Measurements from ENCODE around the gene RAP2A.

DNA sequence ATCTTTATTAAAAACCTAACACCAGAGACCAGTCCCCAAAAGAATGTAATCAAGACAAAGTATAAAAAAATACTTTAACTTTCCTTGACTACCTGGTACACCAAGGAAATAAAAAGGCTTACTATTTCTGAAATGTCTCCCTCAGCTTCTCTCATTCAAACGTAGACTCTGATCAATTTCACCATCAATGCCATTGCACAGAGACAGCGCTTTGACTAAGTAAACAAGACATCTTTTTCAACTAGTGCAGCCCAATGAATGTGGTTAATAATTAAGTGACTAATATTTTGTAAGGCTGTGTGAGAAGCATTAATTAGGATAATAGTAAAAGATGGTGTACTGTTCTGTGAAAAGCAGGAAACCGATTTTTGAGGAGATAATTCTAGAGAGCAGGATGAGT is 7.3 kb upstream of the RAP2A start:
- TF ChIP-seq, protein P1, sequence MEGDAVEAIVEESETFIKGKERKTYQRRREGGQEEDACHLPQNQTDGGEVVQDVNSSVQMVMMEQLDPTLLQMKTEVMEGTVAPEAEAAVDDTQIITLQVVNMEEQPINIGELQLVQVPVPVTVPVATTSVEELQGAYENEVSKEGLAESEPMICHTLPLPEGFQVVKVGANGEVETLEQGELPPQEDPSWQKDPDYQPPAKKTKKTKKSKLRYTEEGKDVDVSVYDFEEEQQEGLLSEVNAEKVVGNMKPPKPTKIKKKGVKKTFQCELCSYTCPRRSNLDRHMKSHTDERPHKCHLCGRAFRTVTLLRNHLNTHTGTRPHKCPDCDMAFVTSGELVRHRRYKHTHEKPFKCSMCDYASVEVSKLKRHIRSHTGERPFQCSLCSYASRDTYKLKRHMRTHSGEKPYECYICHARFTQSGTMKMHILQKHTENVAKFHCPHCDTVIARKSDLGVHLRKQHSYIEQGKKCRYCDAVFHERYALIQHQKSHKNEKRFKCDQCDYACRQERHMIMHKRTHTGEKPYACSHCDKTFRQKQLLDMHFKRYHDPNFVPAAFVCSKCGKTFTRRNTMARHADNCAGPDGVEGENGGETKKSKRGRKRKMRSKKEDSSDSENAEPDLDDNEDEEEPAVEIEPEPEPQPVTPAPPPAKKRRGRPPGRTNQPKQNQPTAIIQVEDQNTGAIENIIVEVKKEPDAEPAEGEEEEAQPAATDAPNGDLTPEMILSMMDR (IDR thresholded peaks at IDR 0.05; ENCODE audit: insufficient read depth, low read depth, low read length): no peak
- no peak for TF ChIP-seq EZH2 (IDR thresholded peaks at IDR 0.05; ENCODE audit: insufficient read depth, low read length)
